HG03469 (cell line): ENCODE results near the gene L2HGDH.
A peak's percentile ranks its signal among the peaks of the same experiment; 100 is the strongest.

Experiments
- ATAC-seq: cut with Tn5 transposase; IDR thresholded peaks from one replicate; pipeline ENCODE4 v1.9.1; 2021; ENCODE audit warnings: mild to moderate bottlenecking, moderate library complexity, moderate number of reproducible peaks; ENCODE audit not compliant: unreplicated experiment

Gene L2HGDH

DNA sequence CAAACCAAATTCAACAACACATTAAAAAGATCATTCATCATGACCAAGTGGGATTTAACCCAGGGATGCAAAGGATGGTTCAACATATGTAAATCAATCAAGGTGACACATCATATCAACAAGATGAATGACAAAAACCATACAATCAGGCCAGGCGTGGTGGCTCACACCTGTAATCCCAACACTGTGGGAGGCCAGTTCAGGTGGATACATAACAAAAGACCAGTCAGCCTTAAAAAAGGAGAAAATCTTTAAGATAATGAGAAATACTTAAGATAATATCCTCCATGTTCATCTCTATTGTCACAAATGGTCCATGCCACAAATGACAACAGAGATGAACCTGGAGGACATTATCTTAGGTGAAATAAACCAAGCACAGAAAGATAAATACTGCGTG, 12.4 kb downstream of the L2HGDH start:
- no peak for ATAC-seq

DNA sequence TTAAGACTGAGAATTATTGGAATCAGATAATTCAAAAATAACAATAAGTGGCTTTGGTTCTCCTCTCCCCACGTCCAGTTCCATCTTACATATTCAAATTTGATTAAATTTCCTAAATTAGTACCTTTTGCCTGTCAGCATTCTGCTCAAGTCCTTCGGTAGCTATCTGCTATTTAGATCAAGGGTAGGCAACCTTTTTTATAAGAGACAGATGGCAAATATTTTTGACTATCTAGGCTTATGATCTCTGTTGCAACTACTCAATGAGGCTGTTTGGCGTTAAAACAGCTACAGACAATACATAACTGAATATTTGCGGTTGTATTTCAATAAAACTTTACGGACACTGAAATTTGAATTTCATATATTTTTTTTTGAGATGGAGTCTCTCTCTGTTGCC, 21.7 kb downstream of the L2HGDH start:
- ATAC-seq, result no peak

DNA sequence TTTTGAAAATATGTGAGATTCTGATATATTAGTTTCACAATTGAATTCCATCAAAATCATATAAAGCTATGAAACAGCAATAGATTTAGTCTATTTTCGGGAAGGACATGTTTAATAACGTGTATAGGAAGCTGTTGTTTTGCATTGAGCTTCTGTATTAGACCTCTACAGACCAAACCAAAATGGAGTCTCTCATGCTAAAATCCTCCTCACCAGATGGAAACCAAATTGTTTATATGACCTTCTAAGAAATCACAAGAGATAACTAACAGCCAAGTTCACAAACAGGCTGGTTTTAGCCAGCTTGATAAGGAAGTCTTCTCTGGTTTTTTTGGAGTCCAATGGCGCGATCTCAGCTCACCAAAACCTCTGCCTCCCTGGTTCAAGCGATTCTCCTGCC, 23.9 kb downstream of the L2HGDH start:
- no peak for ATAC-seq

DNA sequence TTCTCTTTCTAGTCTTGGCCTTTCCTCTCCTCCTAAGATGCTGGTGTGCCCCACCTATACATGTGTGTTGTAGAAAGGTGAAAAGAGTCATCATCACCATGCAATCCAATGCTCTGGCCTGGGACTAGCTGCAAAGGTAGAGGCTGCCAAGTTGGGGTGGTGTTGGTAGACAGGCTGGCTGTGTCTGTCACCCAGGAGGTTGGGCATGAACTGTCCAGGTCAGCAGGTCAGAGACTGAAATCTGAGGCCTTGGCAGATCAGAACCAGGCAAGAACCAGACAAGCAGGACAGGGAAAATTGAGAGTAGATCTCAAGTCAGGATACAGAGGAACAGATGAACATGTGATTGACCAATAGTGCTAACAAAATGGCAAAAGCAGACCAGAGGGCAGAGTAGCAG, 26.2 kb downstream of the L2HGDH start:
- no peak for ATAC-seq

DNA sequence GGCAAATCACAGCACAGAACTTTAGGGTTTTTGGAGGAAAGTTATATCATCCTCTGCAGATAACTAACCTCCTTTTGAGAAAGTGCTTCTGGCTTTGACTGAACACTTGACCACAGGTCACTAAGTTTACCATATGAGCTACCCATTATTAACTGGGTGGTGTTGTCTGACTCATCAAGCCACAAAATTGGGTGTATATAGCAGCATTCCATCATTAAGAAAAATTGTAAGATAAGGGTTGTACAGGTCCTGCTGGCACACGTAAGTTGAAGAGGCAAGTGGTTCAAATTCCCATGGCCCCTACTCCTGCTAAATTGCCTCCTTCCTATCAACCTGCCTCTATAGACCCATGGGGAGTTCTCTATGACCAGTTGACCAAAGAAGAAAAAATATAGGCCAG, 39.5 kb downstream of the L2HGDH start:
- ATAC-seq, result no peak

DNA sequence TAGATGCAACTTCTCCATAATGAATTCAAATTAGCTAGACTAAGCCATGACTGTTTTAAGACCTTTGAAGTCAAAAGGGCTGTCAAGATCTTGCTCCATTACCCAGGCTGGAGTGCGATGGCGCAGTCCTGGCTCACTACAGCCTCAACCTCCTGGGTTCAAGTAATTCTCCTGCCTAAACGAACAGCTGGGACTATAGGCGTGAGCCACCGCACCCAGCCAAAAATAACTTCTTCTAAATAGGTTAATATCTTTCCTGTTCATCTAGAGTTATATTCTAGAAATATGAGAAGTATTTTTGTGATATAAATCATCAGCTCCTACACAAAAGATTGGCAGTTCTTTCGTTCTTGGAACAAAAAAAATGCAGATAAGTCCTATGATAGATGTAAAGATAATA, 41.1 kb downstream of the L2HGDH start:
- ATAC-seq, result no peak

DNA sequence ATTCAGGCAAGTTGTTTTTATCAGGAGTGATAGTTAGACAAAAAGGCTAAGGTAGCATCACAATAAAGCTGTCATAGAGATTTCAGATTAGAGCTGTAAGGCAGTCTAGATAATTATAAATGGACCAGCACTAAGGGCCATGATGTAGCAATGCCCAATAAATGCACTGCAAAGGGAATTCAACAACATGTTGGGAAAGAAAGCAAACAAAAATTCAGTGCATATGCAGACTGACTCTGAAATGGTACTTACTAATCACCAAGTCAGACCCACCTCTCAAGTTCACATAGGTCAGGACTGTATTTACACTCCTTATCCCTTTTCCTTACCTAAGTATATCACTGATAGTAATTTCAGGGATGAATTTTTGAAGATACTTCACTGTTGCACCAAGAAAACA, 47.0 kb downstream of the L2HGDH start:
- no peak for ATAC-seq

DNA sequence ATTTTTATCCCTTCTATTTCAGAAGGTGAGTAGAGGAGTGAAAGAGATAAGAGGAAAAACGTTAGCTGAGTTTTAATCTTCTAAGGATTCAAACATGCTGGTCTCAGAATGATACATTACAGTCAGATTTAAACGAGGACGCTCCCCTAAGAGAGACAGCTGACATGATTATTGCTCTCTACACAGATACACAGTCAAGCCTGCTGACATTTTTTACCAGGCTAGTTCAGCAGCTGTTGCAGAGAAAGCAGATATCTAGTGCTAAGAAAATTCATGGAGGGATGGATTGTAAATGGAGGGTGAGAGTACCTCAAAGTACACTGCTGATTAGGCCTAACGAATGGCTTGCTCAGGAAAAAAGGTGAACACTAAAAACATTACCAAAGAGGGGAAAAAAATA, 48.7 kb downstream of the L2HGDH start:
- no peak for ATAC-seq

DNA sequence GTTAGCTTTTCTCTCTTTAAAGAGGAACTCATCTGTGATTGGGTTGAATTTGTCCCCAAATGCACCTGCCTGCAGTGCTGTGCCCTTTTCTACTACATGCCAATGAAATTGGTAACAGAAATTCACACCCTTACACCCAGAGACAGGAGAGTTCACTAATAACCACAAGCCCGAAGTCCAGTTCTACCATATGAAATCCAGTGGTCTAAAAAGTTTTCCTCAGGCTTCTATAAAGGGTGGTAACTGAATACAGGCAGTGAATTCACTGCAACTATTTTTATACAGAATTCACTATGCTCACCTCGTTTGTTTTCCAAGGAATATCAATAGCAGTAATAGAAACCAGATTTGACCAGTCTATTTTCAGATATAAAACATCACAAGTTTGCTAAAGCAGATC, 49.2 kb downstream of the L2HGDH start:
- no peak for ATAC-seq

DNA sequence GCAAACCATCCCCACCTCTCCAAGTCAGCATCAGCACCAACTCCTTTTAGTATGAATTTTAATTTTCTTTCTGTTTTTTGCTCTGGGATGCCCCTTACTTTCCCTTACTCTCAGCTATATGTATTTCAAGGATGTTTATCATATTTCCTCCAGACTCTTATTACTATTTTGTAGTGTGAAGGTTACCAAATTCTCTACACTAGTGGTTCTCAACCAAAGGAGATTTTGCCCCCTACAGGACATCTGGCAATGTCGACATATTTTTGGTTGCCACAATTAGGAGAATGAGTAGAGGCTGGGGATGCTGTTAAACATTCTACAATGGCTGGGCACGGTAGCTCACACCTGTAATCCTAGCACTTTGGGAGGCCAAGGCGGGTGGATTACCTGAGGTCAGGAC, 51.5 kb downstream of the L2HGDH start:
- no peak for ATAC-seq

DNA sequence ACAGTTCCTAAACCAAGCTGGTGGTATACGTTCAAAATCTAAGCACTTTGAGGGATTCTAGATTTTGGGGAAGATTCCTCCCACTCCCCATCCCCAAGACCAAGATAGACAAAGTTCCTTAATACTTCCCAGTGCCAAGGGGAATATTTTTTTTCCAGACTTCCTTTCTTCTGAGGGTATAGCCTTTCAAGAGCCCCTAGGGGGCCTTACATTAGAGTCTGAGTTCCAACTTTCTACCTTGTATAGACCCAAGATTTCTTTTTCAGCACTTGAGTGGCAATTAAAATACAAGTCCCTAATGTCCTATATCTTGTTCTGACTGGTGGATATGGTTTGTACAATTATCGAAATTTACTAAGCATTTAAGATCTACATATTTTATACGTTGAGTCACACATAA, 52.0 kb downstream of the L2HGDH start:
- no peak for ATAC-seq

DNA sequence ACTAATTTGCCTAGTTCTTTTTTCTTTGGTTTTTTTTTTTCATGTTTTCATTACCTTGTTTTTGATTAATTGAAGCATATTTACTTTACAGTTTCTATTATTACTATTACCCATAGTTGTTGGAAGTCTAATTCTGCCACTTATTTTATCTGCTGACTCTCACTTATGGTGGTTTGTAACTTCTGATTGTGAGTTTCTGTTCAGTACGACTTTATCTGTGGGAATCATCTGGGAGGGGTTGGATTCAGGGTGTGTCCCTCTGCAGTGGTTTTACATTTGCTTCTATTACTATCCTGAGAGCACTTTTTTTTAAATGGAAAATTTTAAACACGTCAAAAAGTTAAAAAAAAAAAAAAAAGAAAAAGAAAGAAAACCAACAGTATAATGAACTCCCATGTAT, 54.3 kb downstream of the L2HGDH start:
- ATAC-seq, result no peak

DNA sequence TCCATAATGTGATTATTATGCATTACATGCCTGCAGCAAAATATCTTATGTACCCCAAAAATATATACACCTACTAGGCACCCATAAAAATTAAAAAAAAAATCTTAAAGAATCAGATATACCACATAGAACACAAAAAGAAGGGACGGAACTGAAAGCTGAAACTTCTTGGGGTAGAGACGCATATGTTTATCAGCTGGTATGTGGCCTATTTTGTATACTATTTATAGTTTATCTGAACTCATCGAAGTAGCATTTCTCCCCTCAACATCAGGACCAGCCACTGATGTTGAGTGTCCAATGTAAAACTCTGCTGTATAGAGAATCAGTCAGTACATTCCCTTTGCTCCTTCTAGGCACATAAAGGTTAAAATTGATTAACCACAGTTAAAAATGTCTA, 57.8 kb downstream of the L2HGDH start:
- ATAC-seq, result no peak

DNA sequence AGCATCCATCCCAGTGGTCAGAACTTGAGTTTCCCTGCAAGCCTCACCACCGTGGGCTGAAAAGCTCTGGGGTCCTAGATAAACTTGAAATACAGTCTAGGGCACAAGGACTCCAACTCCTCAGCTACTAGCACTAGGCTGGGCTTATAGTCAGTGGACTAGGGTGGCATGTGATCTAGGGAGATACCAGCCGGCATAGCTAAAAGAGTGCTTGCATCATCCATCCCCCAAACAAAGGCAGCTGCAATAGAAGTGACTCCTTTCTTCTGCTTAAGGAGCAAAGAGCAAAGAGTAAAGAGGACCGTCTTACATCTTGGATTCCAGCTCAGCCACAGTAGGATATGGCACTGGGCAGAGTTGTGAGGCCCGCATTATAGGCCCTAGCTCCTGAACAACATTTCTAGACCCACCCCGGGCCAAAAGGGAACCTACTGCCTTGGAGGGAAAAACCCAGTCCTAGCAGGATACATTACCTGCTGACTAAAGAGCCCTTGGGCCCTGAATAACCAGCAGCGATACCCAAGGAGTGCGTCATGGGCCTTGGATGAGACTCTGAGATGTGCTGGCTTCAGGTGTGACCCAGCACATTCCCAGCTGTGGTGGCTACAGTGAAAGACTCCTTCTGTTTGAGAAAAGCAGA, 62.8 kb downstream of the L2HGDH start:
- no peak for ATAC-seq

DNA sequence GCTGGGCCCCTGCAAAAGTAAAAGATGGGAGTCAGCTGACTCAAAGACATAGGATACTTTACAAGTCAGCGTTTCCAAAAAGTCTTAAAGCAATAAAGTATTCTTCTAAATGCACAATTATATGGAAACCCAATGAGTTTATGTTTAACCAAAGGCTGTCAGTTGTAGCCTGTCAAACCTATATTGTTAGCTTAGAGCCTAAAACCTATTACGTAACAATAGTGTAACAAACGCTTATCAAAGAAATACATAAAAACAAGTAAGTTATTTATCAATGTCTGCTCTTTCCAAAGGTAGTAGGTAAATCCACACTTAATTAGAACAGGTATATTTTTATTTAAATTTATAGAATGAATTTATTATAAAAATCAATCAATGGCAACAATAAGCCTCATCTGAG, 64.8 kb downstream of the L2HGDH start:
- no peak for ATAC-seq

DNA sequence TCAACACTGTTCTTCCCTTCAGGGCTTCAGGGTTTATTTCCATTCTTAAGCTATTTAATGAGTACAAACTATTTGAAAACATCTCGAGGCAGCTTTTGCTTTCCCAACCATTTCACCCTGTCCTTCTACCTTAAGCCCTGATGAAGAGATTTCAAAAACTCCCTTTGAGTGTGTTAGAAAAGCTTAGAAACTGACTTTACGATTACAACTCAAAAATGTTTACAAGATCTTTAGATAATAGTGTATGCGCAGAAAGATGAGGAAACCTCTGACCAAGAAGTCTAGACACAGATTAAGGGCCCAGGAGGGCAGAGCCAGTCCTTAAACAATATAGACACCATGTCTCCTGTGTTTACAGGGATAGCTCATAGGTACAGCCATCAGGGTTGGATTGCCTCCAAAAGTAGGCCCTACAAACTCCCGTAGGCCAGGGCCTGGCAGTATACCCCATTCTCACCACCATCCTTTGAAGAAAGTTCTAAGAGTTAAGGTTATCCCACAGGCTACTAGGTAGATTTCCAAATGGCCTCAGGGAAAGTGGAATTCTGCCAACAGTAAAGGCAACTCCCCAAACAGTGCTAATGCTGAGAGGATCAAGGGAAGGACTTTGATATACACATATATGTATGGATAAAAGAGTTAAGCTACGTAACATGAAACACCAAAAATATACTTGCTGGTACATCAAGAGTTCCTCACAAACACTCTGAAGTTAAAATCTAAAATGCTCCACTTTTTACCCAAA, 69.3 kb downstream of the L2HGDH start:
- no peak for ATAC-seq

DNA sequence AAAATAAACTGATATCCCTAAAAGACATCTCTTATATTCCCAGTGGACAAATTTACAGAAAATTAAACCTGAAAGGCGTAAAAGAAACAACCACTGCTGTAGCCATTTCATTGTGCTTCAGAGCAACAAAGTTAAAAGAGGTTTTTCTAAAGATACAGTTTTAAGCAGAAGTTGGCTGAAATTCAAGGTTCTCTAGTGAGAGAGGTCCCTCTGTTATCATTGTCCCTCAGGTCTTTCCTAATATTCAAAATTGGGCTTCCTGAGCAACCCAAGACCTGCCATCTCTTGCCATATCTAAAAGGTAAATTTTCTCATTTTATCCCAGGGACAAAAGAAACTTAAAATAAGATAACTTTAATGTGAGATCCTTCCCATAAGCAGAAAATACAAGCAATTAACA, 69.9 kb downstream of the L2HGDH start:
- no peak for ATAC-seq

DNA sequence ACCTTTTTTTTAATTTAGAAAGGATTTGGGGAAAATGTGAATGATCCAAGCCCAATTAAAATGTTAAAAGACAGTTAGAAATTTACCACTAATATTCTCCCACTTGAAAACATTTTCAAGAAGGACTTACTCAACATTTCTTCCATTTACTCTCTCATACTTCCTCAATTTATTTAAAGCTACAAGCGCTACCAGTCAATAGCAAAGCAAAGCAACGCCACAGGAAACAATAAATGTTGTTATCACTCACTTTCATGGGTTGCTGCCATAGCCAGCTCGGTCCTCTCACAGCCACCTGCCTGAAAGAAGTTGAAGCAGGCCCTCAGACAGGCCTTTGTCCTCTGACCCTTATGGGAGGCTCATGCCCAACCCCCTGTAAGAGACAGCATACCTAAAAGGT, 74.6 kb downstream of the L2HGDH start:
- ATAC-seq, result no peak

DNA sequence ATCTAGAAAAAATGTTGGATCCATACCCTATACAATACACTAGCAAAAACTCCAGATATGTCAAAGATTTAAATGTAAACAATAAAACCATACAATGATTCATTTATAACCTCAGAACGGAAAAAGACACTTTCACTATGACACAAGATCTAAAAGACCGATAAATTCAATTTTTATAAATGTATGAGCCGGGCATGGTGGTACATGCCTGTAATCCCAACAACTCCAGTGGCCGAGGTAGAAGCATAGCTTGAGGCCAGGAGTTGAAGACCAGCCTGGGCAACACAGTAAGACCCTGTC, 78.1 kb downstream of the L2HGDH start:
- ATAC-seq, result no peak

DNA sequence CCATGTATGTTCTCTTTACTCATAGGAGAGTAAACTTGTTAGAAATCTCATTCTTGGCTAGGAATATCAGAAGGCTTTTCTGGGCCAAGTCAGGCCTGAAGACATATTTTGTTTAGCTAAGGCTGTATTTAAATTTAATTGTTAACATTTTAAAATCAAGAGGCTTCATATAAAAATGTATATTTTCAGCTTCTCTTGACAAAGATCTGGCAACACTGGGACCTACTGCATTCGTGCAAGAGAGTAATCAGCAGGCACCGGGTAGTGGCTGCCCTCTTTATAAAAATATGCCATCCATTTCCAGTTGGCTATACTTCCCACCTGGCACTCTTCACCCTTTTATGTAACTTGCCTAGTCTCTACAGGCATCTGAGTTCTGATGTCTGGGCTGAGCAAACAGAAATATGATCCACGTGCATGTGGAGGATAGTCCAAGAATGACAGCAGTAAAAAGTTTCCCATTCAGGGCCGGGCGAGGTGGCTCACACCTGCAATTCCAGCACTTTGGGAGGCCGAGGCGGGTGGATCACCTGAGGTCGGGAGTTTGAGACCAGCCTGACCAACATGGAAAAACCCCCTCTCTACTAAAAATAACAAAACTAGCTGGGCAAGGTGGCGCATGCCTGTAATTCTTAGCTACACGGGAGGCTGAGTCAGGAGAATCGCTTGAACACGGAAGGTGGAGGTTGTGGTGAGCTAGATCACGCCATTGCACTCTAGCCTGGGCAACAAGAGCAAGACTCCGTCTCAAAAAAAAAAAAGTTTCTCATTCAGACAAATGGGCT, 78.7 kb downstream of the L2HGDH start:
- no peak for ATAC-seq

DNA sequence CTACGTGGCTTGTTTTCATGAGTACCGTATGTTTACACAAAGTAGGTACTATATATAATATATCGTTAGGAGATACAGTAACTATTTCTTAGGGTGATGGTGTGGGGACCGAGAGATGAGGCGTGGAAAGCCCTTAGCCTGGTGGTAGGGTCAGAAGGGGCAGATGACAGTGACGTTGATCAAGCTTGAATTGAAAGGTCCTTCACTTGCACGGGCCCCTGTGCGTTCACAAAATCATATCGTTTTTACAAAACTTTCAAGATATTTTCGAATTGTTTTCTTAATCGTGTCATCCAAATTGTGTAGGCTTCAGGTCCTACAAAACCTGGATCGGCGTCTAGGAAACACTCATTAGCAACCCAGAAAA, 79.8 kb downstream of the L2HGDH start:
- ATAC-seq, result no peak

DNA sequence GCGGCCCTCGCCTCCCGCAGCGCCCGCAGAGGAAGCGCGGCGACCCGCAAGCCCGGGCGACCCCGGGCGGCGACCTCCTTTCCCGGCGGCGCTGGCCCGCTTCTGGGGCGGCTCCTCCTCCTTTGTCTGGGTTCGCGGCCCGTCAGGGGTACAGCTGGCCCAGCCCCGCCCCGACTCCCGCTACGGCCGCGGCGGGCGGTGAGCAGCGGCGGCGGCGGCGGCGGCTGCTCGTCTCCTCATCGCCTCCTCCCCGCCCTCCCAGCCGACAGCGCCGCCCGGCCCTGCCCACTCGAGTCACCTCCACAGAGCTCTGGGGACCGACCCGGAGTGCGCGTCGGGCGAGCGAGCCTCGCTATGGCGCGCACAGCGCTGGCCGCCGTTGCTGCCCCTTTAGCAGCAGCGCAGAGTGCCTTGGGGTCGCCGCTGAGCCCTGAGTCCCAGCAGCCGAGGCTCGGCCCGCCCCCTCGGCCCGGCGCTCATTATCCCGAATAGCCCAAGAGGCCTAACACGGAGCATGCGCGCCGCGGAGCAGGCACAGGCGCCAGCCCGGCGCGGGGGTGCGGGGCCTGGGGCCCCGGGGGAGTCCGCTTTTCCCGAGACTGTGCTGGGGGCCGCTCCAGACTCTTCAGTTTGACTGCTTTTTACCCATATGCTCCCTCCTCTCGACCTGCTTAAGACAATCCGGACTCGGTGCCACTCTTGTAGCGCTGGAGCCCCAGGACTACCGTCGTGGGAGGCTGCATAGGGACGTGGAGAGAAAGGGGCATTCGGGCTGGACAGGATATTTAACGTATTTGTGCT, 80.4 kb downstream of the L2HGDH start, which contains the start of gene SOS2:
Gene SOS2, minus strand, starts transcription at position 104 of the 801 bp plus-strand sequence. CDS start 295 bp downstream, outside the sequence.
- peak; percentile 62 for ATAC-seq
